Stimulated activated CD4-positive, alpha-beta T cell treated with anti-CD3 and anti-CD28 coated beads, Interleukin-2, amount 100 ng/mL, for 48 hours (primary cell): ENCODE measurements around the gene MRPS11.
"Not testable (repeated sequence)": the region's sequence is repeated elsewhere in the genome, so short reads cannot be mapped to it uniquely, and the experiment has no call there.

Source experiments
- DNase-seq, 2 donors: peaks; one replicate each; pipeline ENCODE4 v3.0.0-alpha.2; 2020

Gene MRPS11

DNA sequence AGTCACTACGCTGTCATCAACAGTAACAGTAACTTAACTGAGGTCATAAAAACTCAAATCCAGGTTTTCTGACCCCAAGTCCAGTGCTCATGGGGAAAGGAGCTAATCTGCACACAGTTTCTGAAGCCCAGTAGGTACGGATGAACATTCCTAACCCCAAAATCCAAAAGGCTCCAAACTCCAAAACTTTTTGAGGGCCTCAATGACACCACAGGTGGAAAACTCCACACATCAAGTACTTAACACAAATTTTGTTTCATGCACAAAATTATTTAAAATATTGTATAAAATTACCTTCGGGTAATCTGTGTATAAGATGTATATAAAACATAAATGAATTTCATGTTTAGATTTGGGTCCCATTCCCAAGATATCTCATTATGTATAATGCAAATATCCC, 10.8 kb upstream of the MRPS11 start:
- no peak for DNase-seq

DNA sequence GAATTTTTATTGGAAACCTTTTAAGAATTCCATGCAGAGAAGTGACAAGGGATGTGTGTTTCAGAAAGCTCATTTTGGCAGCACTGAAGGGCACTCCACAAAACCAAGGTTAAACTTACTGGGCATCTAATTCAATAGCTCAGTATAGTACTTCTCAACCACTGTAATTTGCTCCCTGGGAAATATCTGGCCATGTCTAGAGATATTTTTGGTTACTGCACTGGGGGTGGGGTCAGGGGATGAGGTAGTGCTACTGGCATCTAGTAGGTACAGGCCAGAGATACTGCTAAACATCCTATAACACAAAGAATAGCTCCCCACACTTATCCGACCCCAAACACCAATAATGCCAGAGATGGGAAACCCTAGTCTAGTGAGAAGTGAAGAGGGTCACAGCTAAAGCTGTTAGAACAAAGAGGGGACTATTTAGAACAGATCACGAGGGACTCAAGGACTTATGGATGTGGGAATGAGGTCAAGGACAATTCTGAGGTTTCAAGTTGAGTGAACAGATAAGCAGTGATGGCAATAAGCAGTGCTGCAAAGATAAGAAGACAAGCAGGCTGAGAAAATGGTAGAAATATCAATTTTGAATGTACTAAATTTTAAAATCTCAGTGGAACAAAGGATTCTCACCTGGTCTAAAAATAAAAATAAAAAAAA, 3.5 kb upstream of the MRPS11 start:
- no peak for DNase-seq

DNA sequence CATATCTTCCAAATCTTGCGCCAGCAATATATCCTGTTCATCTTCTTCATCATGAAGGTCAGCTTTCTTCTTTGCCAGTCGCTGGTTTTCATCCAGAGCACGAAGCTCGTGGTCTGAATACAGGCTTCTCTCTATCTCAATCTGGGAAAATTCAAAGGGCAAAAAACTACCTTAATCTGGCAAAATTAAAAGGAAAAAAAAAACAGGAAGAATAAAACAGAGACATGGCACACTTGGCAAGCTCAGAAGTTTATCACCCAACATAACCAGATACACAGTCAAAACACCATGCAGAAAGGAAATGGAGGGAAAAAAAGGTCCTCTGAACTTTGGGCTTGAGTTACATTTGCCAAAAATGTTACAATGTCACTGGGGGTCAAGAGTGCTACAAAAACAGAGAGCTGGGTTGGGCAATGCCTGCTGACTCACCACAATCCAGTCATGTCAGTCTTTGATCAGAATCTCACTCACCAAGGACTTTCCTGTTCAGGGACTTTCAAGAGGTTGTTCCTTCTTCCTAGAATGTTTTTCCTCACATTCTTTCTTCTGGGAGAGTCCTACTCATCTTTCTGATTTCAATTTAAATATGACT, 1.8 kb upstream of the MRPS11 start:
- DNase-seq: peak in 1 of 2 donors; percentile 8

DNA sequence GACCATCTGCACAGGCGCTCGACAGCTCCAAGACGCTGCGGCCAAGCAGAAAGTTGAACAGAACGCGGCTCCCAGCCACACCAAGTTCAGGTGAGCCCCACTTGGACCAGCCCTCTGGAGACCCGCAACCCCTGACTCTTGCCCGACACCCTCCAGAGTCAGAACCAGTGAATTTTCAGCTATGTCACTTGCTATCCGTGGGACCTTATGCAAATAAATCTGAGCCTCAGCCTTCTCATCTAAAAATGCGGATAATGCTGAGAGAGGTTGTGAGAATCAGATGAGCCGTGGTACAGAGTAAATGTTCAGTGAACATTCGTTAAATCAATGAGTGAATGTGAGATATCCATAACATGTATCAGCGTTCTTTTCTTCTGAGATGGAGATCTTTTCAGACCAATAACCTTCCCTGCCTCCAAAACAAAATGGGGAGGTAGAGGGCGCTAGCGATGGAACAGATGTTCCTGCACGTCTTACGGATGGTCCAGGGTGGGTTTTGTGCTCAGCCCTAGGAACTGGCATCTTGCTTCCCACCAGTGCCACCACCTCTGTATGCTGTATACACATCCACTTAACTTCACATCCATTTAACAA, 524 bp downstream of the MRPS11 start:
- DNase-seq: no peak

DNA sequence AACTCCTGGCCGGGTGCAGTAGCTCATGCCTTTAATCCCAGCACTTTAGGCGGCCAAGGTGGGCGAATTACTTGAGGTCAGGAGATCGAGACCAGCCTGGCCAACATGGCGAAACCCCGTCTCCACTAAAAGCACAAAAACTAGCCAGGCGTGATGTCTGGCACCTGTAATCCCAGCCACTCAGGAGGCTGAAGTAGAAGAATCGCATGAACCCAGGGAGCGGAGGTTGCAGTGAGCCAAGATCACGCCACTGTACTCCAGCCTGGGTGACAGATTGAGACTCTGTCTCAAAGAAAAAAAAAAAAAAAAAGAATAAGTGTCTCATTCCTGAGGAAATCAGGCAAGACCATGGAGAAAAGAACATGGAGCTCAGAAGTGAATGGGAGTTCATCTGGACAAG, 1.2 kb downstream of the MRPS11 start:
- not testable (repeated sequence) for DNase-seq

DNA sequence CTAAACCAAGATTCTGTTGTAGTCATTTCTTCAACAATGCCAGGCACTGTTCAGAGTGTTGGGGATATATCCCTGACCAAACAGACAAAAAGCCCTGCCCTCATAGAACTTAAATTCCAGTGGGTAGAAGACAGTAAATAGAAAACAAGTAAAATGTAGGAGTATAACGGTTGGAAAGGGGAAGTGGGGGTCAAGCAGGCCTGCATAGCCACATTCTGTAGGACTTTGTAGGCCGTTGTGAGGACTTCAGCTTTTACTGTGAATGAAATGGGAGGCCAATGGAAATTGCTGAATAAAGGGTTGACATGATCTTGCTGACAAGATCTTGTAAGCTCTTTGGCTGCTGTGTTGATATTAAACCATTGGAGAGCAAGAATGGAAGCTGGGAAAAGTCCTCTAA, 1.8 kb downstream of the MRPS11 start:
- no peak for DNase-seq

DNA sequence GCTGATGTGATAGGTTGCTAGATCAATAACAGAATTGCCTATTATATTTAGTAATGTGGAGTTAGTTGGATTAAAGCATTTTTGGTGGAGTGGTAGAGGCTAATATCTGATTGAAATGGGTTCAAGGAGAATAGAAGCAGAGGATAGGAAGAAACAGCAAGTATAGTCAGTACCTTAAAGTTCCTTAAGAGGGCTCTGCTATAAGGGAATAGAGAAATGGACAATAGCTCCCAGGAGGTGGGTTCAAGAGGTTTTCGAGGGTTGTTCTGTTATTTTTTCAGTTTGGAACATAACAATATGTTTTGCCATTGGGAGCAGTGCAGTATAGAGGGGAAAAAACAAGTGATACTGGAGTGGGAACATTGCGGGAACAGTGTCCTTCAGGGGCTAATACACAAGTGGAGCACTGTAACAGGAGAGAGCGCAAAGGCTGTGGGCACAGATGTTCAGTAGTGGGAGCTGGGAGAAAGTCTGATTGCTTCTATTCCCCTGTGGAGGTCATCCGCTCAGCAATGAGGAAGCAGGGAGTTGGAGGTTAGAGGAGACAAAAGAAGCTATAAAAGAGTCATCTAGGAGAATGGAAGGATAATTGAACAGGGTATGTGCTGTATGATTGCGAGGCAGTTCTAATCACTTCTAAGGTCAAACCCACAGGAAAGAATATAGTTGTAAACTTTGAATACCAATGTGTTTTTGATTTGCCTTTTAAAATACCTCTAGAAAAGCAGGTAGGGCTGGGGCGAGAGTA, 3.3 kb downstream of the MRPS11 start:
- no peak for DNase-seq

DNA sequence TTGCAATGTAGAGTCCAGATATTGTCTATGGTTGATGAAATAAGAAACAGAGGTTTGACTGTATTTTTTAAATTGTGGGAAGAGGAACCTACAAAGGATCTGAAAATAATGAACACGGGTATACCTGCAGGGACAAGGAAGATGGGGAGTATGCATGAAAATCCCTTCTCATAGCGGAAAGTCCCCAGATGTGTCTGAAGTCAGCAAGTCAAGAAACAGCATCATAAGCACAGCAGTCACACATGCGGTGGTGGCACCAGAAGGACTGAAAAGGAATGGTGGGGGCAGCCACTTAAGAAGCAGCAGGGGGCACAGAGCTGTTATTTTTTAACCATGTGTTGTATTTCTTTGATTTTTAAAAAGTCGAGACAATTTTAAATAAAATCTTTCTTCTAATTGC, 4.7 kb downstream of the MRPS11 start:
- no peak for DNase-seq

DNA sequence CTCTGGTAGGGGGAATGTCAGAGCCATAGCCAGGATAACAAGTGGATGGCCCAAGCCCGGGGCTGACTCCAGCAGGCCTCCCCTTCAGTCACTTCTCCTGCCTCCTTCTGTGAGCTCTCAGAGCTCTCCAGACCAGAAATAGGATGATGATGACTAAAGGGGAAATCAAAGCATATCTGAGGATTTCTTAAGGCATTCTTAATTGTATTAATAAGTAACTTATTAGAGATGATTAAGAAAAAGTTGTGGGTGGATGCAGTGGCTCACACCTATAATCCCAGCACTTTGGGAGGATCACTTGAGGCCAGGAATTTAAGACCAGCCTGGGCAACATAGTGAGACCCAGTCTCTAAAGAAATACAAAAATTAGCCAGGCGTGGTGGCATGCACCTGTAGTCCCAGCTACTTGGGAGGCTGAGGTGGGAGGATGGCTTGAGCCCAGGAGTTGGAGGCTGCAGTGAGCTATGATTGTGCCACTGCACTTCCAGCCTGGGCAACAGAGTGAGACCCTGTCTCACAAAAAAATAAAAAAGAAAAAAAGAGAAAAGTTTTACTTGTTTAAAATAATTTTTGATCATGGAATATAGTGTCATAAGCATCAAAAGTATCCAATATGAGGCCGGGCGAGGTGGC, 6.3 kb downstream of the MRPS11 start:
- DNase-seq: not testable (repeated sequence)

DNA sequence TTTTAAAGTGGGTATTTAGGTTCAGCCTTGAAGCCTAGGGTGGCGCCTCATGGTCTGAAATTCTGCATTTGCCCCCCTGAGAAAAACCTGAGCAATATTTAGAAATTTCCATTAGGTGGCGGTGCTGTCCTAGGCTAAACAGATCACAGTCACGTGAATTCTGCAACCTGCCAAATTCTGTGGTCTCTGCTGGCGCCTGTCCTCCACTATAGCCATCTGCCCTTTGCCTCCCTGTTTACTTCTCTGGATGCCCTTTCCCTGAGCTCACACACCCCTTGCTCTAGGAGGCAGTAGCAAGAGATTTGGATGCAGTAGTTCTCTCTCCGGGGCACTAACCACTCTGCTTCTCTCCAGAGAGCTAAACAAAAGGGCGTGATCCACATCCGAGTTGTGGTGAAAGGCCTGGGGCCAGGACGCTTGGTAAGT, 9.1 kb downstream of the MRPS11 start:
- no peak for DNase-seq

DNA sequence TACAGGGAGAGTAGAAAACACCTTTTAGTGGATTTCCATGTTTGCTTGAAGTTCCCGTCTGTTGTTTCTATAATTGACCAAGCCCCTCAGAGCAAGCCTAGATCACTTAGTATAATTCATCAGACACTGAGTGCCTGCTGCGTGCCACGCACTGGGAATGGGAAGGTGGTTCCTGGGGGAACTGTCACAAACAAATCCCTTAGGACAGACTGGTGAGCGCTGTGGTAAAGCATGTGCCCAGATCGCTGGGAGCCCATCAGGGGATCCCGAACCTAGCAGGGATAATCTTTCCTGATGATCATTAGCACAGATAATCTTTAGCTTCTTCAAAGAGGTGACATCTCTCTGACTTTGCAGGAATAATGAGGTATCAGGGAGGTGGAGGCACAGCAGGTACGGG, 9.6 kb downstream of the MRPS11 start:
- DNase-seq: no peak

DNA sequence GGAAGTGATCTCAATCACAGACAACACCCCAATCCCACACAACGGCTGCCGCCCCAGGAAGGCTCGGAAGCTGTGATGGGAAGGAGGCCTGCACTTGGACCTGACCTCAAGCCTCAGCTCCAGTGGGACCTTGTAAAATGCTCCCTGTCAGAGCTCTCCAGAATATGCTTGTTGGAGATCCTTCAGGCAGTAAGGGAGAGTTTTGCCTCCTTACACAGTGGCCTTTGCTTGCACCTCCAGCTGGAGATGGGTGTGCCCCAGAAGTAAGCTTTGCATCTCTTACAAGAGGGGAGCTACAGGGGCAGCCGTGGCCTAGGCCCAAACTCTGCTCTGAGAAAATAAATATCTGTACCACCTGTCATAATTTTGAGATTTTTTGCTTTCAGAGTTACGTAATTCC, 10.4 kb downstream of the MRPS11 start:
- DNase-seq: no peak

DNA sequence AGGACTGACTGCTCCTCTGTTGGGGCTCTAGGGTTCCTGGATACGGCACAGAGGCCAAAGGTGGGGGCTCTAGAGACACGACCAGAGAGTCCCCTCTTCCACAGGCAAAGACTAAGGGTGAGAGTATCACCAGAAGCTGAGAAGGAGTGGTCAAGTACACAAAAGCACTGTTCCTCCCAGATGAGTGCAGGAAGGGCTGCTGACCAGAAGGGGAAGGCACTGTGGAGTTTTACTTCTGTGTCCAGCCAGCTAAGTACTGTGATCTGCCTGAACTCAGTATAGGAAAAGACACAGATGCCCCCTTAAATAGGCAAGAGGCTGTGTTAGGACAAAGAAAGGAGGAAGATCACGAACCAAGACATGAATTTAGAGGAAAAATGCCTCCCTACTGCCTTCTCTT, 11.7 kb downstream of the MRPS11 start:
- DNase-seq: no peak

DNA sequence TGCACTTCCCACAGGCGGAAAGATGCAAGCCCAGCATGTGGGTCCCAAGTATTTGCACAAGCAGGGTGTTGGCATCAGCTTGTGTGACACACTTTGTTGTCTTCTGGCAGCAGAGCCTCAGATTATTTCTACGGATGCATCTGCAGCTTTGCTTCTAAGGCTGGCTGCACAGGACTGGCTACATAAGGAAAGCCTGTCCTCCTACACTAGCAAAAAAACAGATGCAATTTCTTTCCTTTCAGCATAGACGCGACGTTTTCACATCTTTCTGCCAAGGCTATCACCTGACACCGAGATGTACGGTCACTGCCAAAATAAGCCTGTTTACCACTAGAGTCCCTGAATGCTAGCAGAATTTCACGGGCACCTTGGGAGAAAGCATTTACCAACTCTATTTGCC, 13.5 kb downstream of the MRPS11 start:
- no peak for DNase-seq

DNA sequence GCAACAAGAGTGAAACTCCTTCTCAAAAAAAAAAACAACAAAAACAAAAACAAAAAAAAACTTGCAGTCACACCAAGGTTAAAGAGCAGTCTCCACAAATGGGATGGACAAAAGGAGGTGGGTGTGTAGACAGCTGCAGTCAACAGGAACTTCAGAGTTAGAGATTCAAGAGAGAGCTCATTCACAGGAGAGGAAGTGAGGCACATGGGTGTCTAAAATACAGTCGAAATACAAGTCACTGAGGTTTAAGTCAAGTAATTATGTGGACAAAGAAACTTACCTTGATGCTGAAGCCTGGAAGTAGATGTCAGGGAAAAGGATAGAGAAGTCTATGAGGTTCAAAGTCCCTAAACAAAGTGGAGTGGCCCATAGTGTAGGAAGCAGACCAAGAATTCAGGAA, 14.8 kb downstream of the MRPS11 start:
- DNase-seq: no peak

DNA sequence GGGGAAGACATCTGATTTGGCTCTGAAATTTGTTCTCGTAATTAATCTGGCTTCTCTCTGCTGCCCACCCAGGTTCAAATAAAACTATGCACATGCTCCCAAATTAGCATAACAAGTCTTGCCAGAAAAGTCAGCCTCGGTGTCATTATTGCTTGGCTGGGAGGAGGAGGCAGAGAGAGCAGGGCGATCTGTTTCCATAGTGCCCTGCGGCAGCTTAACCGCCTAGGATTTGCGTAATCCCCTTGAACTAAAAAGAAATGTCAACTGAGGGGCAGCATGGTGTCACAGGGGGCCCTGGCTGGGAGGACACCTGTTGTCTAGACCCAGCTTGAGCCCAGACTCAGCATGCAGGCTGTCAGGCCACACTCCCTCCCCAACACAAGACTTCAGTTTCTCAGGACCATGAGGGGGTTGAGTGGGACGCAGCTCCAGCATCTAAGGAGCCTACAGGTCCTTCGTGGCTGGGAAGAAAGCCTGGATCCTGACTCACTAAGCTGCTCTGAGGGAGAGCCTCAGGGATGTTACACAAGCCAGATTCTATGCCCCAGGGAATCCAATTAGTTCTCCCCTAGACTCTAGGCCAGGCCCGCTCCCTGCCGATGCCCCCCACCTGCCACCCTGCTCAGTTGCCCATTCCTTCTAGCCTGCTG, 17.3 kb downstream of the MRPS11 start:
- DNase-seq: no peak

DNA sequence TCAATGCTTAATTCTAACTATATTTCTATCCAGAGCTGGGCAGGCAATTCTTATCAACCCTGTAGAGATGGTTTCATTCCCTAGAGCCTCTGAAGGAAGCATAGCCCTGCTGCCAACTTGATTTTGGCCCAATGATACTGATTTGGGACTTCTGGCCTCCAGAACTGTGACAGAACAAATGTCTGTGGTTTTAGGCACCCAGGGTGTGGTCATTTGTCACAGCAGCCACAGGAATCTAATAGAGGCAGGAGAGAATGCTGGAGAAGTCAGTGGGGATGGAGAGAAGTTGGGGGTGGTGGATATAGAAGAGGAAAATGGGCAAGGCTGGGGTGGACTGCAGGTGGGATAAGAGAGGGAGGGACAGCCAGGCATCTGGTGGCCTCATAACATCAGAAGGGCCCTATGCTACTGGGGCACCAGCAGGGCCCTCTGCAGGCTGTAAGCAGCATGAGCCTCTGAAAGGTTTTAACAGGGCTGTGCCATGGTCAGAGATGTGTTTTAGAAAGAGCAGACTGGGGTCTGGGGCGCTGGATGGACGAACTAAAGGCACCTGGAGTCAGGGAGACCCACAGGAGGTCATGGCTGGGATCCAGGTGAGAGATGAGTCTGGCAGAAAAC, 19.8 kb downstream of the MRPS11 start:
- no peak for DNase-seq

DNA sequence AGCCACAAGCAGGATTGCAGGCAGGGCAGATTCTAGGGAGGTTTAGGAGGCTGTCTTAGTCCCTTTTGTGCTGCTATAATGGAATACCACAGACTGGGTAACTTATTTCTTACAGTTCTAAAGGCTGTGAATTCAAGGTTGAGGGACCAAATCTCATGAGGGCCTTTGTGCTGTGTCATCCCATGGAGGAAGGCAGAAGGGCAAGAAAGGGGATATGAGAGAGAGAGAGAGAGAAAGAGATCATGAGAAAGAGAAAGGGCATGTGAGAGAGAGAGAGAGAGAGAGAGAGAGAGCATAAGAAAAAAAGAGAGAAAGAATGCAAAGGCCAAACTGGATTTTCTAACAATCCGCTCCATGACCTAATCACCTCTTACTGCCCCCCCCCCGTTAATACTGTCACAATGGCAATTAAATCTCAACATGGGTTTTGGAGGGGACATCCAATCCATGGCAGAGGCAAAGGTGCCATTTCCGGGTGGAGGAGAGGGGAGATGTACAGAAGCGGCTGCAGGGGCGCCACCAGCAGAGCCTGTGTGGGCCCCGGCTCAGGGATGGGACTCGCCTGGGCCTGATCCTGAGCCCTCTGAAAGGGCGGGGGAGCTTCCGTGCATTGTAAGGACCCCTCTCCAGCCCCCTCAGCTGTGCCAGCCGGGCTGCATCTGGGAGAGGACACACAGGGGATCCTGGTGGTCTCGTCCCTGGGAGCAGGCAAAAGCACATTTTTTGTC, 20.5 kb downstream of the MRPS11 start:
- DNase-seq: no peak

DNA sequence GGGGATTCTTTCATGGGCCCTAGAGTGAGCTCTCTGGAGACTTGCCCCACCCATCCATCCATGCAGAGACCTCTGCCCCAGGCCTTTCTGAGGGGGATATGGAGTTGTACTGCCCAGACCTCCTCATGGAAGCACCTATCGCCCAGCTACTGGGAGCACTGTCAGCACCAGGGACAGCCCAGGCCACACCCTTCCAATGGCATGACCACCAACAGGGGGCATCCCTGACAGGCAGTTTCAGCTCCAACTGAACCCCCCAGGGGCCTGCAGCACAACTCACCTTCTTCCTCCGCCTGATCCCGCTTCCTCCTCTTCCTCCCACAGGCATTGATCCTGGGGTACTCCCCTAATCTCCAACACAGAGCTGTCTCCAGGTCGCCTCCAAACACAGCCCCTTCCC, 21.8 kb downstream of the MRPS11 start:
- no peak for DNase-seq

DNA sequence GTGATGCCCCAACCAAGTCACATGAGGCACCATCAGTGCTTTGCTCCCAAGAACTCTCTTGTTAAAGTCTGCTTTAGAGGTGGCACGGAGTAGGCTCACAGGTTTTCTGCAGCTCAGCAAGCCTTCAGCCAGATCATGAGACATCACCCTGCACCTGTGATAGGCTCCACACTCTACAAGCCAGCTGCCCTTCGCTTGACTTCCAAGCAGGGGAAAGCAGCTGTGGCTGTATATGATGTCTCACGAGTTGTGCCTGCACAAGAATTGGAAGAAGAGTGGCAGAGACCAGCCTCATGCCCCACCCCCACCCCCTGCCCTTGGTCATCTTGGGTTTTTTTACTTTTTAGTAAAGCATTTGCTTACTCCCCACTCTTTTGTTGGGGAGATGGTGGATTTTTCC, 22.5 kb downstream of the MRPS11 start:
- DNase-seq: no peak

DNA sequence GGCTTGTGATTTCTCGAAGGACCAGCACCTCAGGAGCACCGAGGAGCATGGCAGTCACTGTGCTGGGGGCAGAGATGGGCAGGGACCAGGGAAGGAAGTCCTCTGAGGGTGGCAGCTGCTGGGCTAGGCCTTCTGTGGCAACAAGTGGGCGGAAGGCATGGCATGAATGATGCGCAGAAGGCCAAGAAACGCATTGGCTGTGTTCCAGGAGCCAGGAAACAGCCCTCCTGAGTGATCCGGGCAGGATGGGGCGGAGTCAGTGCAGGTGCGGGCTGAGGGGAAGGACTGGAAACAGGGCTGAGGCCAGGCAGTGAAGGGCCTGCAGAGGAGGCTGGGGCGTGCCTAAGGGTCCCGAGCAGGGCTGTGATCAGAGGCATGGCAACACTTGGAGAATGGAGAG, 23.6 kb downstream of the MRPS11 start:
- no peak for DNase-seq

DNA sequence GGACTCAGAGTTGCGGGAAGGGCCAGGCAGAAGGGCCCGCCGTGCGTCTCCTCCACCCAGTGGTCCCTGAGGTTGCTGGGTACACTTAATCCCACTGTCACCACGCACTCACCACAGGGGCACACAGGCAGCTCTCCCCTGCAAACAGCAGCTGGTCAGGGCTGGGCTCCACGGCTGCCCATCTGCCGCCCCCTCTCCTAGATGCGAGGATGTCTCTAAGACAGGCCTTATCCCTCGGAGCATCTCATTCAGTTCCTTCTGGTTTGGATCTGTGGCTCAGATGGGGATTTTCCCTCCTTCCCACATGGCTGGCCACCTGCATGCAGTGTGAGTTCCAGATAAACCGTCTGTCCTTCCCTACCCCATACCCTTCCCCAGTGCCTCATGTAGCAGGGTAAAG, 26.3 kb downstream of the MRPS11 start:
- DNase-seq: no peak
